Thyroid gland (tissue), 4 donors: ENCODE results near the gene TMEM43.

ENCODE experiments used
- CTCF ChIP-seq, 6 experiments: fragments of 200-600 bp in 3 of 6; fragments of 450-650 bp in 3 of 6; sonication (generic) in 3 of 6; IDR thresholded peaks; one replicate each; pipeline ENCODE4 v1.5.1; 2016 to 2019; ENCODE audit warnings: antibody characterized with exemption in 6 of 6, mild to moderate bottlenecking in 2 of 6, inconsistent platforms in 1 of 6, moderate library complexity in 1 of 6
- POLR2A ChIP-seq, 2 donors: fragments of 450-650 bp; IDR thresholded peaks; one replicate each; pipeline ENCODE4 v1.6.1; 2017; ENCODE audit warnings: antibody characterized with exemption in 2 of 2, mild to moderate bottlenecking in 2 of 2, moderate library complexity in 1 of 2

DNA sequence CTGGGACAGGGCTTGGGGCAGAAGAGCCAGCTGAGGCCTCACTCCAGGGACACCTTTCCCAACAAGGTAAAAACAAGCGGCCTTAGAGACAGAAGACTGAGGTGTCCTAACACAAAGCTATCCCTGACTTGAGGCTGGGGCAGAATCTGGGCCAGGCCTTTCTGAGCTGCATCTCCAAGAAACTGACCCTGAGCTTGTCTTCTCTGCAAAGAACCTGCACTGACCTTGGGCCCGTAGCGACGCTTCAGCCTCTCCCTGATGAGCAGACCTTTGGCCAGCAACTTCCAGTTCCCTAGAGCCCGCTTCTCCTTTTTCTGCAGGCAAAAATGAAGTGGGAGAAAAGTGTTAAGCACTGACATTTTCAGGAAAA, 22.2 kb downstream of the TMEM43 start:
- TF ChIP-seq POLR2A (IDR thresholded peaks at IDR 0.05) = no peak
- no peak for TF ChIP-seq CTCF (IDR thresholded peaks at IDR 0.05)
